CD4-positive, alpha-beta memory T cell (primary cell): ENCODE measurements around the gene ELOF1. TPM values are rescaled to one million over a fixed set of nuclear protein-coding genes. Genes with fewer than 3 reads are reported as not detected.

ENCODE experiments used
- CTCF ChIA-PET: fragments of 350-600 bp; sonication (Branson Sonifier 250); formaldehyde crosslinking; loops from one replicate; lab custom pipeline; 2021; ENCODE audit warnings: inconsistent platforms; ENCODE audit not compliant: partially characterized antibody; lab: Charles Lee
- POLR2A ChIA-PET: fragments of 350-600 bp; sonication (Branson Sonifier 250); formaldehyde crosslinking; loops from one replicate; lab custom pipeline; 2021; ENCODE audit not compliant: partially characterized antibody; lab: Charles Lee
- DNase-seq, 5 donors: peaks; one replicate each; pipeline versions ENCODE4 v3.0.0 to v3.0.0-alpha.2; 2020 to 2022; ENCODE audit warnings: mixed read lengths in 1 of 5
- H3K27ac ChIP-seq: one replicate; pipeline ENCODE4 v1.7.0; 2013; ENCODE audit warnings: low read depth, low read length
- H3K27me3 ChIP-seq: 2 replicates; pipeline ENCODE4 v1.7.0; 2013; ENCODE audit warnings: mild to moderate bottlenecking, low read length, moderate library complexity; ENCODE audit not compliant: insufficient read depth
- H3K36me3 ChIP-seq: 2 replicates; pipeline ENCODE4 v1.7.0; 2013; ENCODE audit warnings: mild to moderate bottlenecking, low read length, moderate library complexity; ENCODE audit not compliant: insufficient read depth
- H3K4me1 ChIP-seq: 2 replicates; pipeline ENCODE4 v1.7.0; 2013; ENCODE audit warnings: mild to moderate bottlenecking, low read length, moderate library complexity; ENCODE audit not compliant: insufficient read depth
- H3K4me3 ChIP-seq, 2 donors: one replicate each; pipeline ENCODE4 v1.7.0; 2013; ENCODE audit warnings: low read length in 2 of 2, mild to moderate bottlenecking in 1 of 2
- H3K9me3 ChIP-seq, 2 donors: one replicate each; pipeline ENCODE4 v1.7.0; 2013; ENCODE audit warnings: low read length in 2 of 2, control low read depth in 1 of 2; ENCODE audit not compliant: control insufficient read depth in 1 of 2
- H3K27ac Mint-ChIP-seq, 7 donors: one replicate each; pipeline ENCODE4 v1.8.0; 2020 to 2021; ENCODE audit warnings: mixed read lengths in 7 of 7, mild to moderate bottlenecking in 6 of 7, inconsistent platforms in 3 of 7, moderate library complexity in 3 of 7
- H3K27me3 Mint-ChIP-seq, 2 donors: one replicate each; pipeline ENCODE4 v1.8.0; 2020 to 2021; ENCODE audit warnings: mixed read lengths in 2 of 2
- H3K36me3 Mint-ChIP-seq, 2 donors: one replicate each; pipeline ENCODE4 v1.8.0; 2020 to 2021; ENCODE audit warnings: mixed read lengths in 2 of 2, inconsistent platforms in 1 of 2, mild to moderate bottlenecking in 1 of 2
- H3K4me1 Mint-ChIP-seq, 4 donors: one replicate each; pipeline ENCODE4 v1.8.0; 2020 to 2021; ENCODE audit warnings: mixed read lengths in 4 of 4, mild to moderate bottlenecking in 1 of 4
- H3K4me3 Mint-ChIP-seq, 8 donors: one replicate each; pipeline ENCODE4 v1.8.0; 2020 to 2021; ENCODE audit warnings: mixed read lengths in 8 of 8, mild to moderate bottlenecking in 7 of 8, moderate library complexity in 6 of 8, inconsistent platforms in 3 of 8
- H3K9me3 Mint-ChIP-seq, 8 donors: one replicate each; pipeline ENCODE4 v1.8.0; 2020 to 2021; ENCODE audit warnings: mixed read lengths in 8 of 8, mild to moderate bottlenecking in 5 of 8, inconsistent platforms in 3 of 8, moderate library complexity in 1 of 8
- intact Hi-C: fragments of 100-400 bp; cut with micrococcal nuclease; formaldehyde crosslinking; loops from one replicate; pipeline ENCODE4 v1.15.1; 2023
- polyA plus RNA-seq, 2 donors: library from polyadenylated mRNA; unstranded; fragments of 300-500 nt; fragmentation: Illumina TruSeq; gene quantifications; one replicate each; pipeline ENCODE4 v1.2.3, GENCODE V29; 2021
- total RNA-seq, 2 experiments: library from RNA; stranded (reverse); gene quantifications; one replicate each; pipeline ENCODE4 v1.2.3, GENCODE V29; 2021

The ELOF1 gene
- total and polyA plus RNA-seq, 4 experiments from 2014 or later = 46.0 to 96.1 (median 70.8) TPM

DNA sequence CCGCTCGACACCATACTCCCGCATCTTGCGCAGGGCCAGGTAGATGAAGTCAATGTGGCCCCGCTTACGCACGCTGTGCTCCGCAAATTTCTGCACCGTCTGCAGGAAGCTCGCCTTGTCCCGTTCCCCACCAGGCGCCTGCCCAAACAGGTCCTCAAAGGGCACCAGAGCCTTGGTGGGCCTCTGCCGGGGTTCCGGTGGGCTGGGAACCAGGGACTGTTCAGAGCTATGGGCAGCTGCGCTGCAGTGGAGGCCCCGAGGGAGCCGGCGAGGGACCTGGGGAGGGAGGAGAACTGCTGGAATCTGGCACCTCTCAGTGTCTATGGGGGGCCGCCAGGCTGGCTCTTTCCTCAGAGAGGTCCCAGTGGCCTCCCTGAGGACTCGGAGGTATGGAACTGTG is 45.1 kb downstream of the ELOF1 start:
- H3K27me3 Mint-ChIP-seq = no peaks in the 10 kb centered on the region
- peak overlapping the region in 1 of 7 donors; percentile 57 for H3K27ac Mint-ChIP-seq
- peaks cover 0 to 3% (median 0%) of the 10 kb centered on the region in 4 donors for H3K4me1 Mint-ChIP-seq
- Histone ChIP-seq H3K4me3 (no peak overlapping the region), H3K27ac (no peak overlapping the region), H3K36me3 (peaks cover 12% of the 10 kb centered on the region), H3K27me3 (no peaks in the 10 kb centered on the region), H3K9me3 (no peaks in the 10 kb centered on the region), H3K4me1 (no peaks in the 10 kb centered on the region)
- H3K4me3 Mint-ChIP-seq = no peak overlapping the region
- POLR2A ChIA-PET = no interaction called here
- CTCF ChIA-PET = no interaction called here
- intact Hi-C loops = no loop called here
- peaks cover 15 to 37% of the 10 kb centered on the region in 2 donors for H3K36me3 Mint-ChIP-seq
- DNase-seq = no peak
- H3K9me3 Mint-ChIP-seq = no peaks in the 10 kb centered on the region

DNA sequence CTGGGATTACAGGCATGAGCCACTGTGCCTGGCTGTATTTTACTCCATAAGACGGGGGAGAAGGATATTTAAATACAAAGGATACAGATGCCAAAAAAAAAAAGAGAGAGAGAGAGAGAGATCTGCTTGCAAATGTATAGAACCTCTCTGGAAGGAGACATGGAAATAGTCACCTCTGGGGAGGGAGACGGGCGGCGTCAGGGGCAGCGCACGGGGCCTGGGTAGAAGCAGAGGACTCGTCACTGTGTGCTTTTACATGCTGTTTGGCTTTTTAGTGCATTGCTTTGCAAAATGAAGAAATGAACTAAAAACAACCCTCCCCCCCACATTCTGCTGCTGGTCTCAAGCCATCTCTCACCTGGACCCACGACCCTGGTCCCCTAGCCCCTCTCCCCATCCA is 48.6 kb downstream of the ELOF1 start:
- Mint-ChIP-seq H3K27me3 (no peaks in the 10 kb centered on the region), H3K36me3 (peaks cover 10 to 26% of the 10 kb centered on the region in 2 donors), H3K4me3 (no peak overlapping the region), H3K9me3 (no peaks in the 10 kb centered on the region), H3K4me1 (peaks cover 2 to 13% (median 5%) of the 10 kb centered on the region in 4 donors), H3K27ac (no peak overlapping the region)
- Histone ChIP-seq H3K27me3 (no peaks in the 10 kb centered on the region), H3K27ac (no peak overlapping the region), H3K4me1 (peaks cover 6% of the 10 kb centered on the region), H3K9me3 (no peaks in the 10 kb centered on the region), H3K4me3 (no peak overlapping the region), H3K36me3 (peaks cover 9% of the 10 kb centered on the region)
- CTCF ChIA-PET = no interaction called here
- POLR2A ChIA-PET = no interaction called here
- no peak for DNase-seq
- intact Hi-C loops = no loop called here

DNA sequence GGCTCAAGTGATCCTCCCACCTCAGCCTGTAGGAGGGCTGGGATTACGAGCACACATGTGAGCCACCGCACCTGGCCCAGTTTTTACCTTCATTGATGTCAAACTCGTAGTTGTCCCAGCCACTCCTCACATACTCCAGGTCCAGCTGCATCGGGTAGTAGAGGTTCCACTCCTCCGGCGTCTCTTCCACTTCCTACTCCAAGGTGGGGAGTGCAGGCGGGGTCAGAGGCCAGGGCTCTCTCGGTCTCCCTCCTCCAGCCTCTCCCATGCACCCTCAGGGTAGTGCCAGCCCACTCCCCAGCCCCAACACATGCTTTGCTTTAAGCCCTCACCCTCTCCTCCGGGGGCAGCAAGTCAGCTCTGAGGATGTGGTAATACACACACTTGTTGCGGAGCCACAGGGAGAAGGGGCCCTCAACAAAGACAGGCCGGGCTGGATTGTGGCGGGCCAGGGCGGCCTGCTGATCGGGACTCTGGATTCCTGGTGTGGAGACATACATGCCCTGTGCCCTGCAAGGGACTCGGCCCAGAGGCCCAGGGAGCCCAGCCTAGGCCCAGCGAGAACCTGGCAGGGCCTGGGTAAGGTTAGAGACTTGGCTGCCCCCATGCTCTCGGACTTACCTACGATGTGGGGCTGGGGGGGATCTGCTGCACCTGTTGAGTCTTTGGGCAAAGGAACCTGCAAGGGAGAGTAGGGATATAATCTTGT is 51.5 kb downstream of the ELOF1 start:
- H3K4me3 Mint-ChIP-seq = peak overlapping the region in 4 of 8 donors; percentile 15 to 54 (median 38)
- H3K36me3 ChIP-seq = peaks cover 5% of the 10 kb centered on the region
- intact Hi-C loops = no loop called here
- no peaks in the 10 kb centered on the region for H3K9me3 ChIP-seq
- no peaks in the 10 kb centered on the region for H3K27me3 ChIP-seq
- H3K9me3 Mint-ChIP-seq = no peaks in the 10 kb centered on the region
- no peak for DNase-seq
- H3K36me3 Mint-ChIP-seq = peaks cover 5 to 18% of the 10 kb centered on the region in 2 donors
- peaks cover 8 to 24% (median 16%) of the 10 kb centered on the region in 4 donors for H3K4me1 Mint-ChIP-seq
- no peak overlapping the region for H3K4me3 ChIP-seq
- ChIA-PET POLR2A (interaction anchor here (1.7 to 2.5 kb wide), 2 partner anchors 21 to 22 kb away, joined by 4 to 11 read pairs; partner anchors contain the start of gene ECSIT), CTCF (no interaction called here)
- H3K27ac Mint-ChIP-seq = peak overlapping the region in 4 of 7 donors; percentile 8 to 60 (median 57)
- no peak overlapping the region for H3K27ac ChIP-seq
- peaks cover 14% of the 10 kb centered on the region for H3K4me1 ChIP-seq
- H3K27me3 Mint-ChIP-seq = no peaks in the 10 kb centered on the region

DNA sequence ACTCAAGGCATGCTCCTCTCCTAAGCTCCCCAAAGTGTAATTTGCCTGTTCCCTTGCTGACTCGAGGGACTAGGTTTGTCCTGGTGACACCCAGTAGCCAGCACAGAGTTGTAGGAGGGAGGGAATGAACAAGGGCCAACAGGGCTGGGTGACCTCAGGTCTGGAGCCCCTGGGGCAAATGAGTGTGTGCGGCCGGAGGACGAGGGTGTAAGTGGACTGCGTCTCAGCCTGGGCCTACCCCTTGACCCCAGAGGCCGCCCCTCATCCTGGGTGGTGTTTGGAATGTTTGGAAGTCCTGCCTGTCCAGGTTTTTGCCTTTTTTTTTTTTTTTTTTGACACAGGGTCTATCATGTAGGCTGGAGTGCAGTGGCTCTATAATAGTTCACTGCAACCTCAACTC is 52.1 kb downstream of the ELOF1 start:
- Histone ChIP-seq H3K4me1 (peaks cover 14% of the 10 kb centered on the region), H3K9me3 (no peaks in the 10 kb centered on the region), H3K4me3 (no peak overlapping the region), H3K36me3 (peaks cover 5% of the 10 kb centered on the region), H3K27me3 (no peaks in the 10 kb centered on the region), H3K27ac (no peak overlapping the region)
- Mint-ChIP-seq H3K9me3 (no peaks in the 10 kb centered on the region), H3K36me3 (peaks cover 5 to 16% of the 10 kb centered on the region in 2 donors), H3K4me1 (peaks cover 8 to 24% (median 16%) of the 10 kb centered on the region in 4 donors), H3K27me3 (no peaks in the 10 kb centered on the region), H3K27ac (peak overlapping the region in 3 of 7 donors; percentile 57 to 67 (median 60)), H3K4me3 (peak overlapping the region; percentile 40 to 92 (median 74))
- ChIA-PET CTCF (no interaction called here), POLR2A (interaction anchor here (2.5 kb wide), 1 partner anchor 22 kb away, joined by 11 read pairs; the partner anchor contains the start of gene ECSIT)
- DNase-seq = no peak
- intact Hi-C loops = no loop called here

DNA sequence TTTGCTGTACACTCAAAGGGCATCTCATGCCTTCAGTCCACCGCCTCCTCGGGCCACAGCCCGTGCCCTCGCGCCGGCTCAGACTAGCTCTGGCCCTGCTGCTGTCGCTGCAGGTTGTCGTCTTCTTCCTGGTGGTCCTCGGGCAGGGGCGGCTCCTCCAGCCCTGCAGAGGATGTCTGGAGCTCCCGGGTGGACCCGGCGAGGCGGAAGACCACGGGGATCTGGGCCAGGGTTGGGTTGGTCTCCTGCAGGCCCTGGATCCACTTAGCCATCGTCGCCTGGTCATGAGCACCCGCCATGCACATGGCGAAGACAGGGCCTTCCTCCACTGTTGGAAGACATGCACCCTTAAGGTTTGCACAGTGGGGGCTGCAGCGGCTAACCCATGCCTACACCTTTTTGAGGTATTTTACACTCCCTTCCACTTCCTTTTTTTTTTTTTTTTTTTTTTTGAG is 52.9 kb downstream of the ELOF1 start:
- ChIA-PET CTCF (no interaction called here), POLR2A (interaction anchor here (0.6 to 2.5 kb wide), 6 partner anchors 9 to 1671 kb away, joined by 3 to 11 read pairs (median 4); partner anchors contain the start of genes ECSIT, ELOF1 and SWSAP1)
- Histone ChIP-seq H3K9me3 (no peaks in the 10 kb centered on the region), H3K27ac (peak overlapping the region; percentile 95), H3K4me1 (peaks cover 14% of the 10 kb centered on the region), H3K27me3 (no peaks in the 10 kb centered on the region), H3K36me3 (peaks cover 2% of the 10 kb centered on the region), H3K4me3 (peak overlapping the region; percentile 52 to 71)
- peak overlapping the region; percentile 86 to 94 (median 91) for H3K4me3 Mint-ChIP-seq
- peaks cover 10 to 24% (median 17%) of the 10 kb centered on the region in 4 donors for H3K4me1 Mint-ChIP-seq
- H3K27me3 Mint-ChIP-seq = no peaks in the 10 kb centered on the region
- no peaks in the 10 kb centered on the region for H3K9me3 Mint-ChIP-seq
- DNase-seq = no peak
- intact Hi-C loops = no loop called here
- peak overlapping the region in 6 of 7 donors; percentile 66 to 98 (median 97) for H3K27ac Mint-ChIP-seq
- peaks cover 2 to 15% of the 10 kb centered on the region in 2 donors for H3K36me3 Mint-ChIP-seq

DNA sequence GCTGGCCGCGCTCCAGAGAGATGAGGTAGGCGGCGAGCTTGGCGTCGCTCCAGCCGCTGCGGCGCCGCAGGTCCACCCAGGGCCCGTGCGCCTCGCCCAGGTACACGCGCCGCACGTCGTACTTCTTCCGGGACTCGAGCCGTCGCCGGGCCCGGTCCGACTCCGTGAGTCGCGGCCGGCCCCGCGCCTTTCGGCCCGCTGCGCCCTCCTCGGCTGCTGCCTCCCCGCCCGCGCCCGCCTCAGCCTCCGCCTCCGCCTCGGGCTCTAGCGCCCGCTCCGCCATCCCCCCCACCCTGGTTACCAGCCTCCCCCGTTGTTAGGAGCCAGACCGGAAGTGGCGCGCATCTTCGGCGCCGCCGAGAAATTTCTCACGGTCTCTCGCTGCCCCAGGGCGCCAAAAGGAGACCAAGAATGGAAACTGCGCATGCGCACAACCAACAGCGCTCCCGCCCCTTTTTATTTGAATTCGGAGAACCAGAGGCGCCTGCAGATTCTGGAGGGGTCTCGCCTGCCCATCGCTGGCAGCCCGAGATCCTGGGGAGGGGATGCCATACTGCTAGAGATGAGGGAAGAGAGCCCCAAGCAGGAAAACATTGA is 53.4 kb downstream of the ELOF1 start, which contains the start of gene ZNF653:
ZNF653 (minus strand) TSS at position 336 of the 597 bp plus-strand sequence; CDS start at position 283, 53 bp downstream.
- H3K36me3 ChIP-seq = no peaks in the 10 kb centered on the region
- H3K4me3 Mint-ChIP-seq = peak within 1 kb of the TSS; percentile 86 to 94 (median 91)
- intact Hi-C loops = loop anchor here (1.0 kb wide), 5 partner anchors 23 to 131 kb away; partner anchors contain the start of genes ECSIT, ELOF1, ODAD3 and PRKCSH
- H3K4me1 ChIP-seq = peaks cover 14% of the 10 kb centered on the region
- DNase-seq = peak; percentile 94 to 96 (median 95)
- peaks cover 0 to 12% of the 10 kb centered on the region in 2 donors for H3K36me3 Mint-ChIP-seq
- POLR2A ChIA-PET = interaction anchor here (0.6 to 2.5 kb wide), 6 partner anchors 10 to 1671 kb away, joined by 3 to 11 read pairs (median 4); partner anchors contain the start of genes ECSIT, ELOF1 and SWSAP1
- H3K27ac ChIP-seq = peak within 1 kb of the TSS; percentile 95
- peaks cover 13 to 28% (median 17%) of the 10 kb centered on the region in 4 donors for H3K4me1 Mint-ChIP-seq
- no peaks in the 10 kb centered on the region for H3K9me3 Mint-ChIP-seq
- H3K27me3 ChIP-seq = no peaks in the 10 kb centered on the region
- no peaks in the 10 kb centered on the region for H3K9me3 ChIP-seq
- no peaks in the 10 kb centered on the region for H3K27me3 Mint-ChIP-seq
- peak within 1 kb of the TSS; percentile 59 to 71 for H3K4me3 ChIP-seq
- CTCF ChIA-PET = interaction anchor here (1.2 to 1.4 kb wide), 2 partner anchors 23 to 24 kb away, joined by 3 to 7 read pairs; partner anchors contain the start of gene ECSIT
- peak within 1 kb of the TSS; percentile 88 to 98 (median 97) for H3K27ac Mint-ChIP-seq
